ENCODE measurements around the gene ART5.

DNA sequence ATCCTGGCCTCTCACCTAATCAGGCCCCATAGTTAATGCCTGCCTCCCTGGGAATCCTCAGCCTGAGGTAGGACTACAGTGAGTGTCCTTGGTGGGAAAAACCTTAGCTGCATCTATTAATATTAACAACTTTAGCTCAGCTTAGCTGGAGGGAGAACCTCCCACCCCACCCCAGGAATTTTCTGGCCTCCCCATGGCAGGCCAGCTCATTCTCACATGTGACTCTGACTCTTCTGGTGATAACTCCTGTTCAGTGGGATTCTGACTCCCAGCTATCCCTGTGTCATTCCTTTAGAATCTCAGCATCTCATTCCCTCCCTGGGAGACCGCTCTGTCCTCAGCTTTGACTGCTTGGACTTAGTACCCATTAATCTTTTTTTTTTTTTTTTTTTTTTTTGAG is 14.5 kb downstream of the ART5 start:
- TF ChIP-seq, protein P1, sequence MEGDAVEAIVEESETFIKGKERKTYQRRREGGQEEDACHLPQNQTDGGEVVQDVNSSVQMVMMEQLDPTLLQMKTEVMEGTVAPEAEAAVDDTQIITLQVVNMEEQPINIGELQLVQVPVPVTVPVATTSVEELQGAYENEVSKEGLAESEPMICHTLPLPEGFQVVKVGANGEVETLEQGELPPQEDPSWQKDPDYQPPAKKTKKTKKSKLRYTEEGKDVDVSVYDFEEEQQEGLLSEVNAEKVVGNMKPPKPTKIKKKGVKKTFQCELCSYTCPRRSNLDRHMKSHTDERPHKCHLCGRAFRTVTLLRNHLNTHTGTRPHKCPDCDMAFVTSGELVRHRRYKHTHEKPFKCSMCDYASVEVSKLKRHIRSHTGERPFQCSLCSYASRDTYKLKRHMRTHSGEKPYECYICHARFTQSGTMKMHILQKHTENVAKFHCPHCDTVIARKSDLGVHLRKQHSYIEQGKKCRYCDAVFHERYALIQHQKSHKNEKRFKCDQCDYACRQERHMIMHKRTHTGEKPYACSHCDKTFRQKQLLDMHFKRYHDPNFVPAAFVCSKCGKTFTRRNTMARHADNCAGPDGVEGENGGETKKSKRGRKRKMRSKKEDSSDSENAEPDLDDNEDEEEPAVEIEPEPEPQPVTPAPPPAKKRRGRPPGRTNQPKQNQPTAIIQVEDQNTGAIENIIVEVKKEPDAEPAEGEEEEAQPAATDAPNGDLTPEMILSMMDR (IDR thresholded peaks at IDR 0.05), result no peak
- TF ChIP-seq POLR2A (IDR thresholded peaks at IDR 0.05), result no peak
